ENCODE data around the gene ADK.
A peak's percentile ranks its signal among the peaks of the same experiment; 100 is the strongest.
"Not testable (repeated sequence)": the region's sequence is repeated elsewhere in the genome, so short reads cannot be mapped to it uniquely, and the experiment has no call there.

ADK gene

DNA sequence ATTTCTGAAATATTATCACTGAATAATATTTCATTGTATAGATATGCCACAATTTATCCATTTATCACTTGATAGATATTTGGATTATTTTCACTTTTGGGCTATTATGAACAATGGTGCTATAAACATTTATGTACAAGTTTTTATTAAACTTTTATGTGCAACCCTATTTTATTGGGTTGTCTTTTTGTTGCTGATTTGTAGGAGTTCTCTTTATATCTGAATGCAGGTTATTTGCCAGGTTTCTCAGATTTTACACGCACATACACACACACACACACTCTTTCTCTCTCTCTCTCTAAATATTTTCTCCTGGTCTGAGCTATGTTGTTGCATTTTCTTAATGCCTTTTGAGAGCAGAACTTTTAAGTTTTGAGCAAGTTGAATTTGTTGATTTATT, 36.2 kb downstream of the ADK start:
- DNase-seq: no peak

DNA sequence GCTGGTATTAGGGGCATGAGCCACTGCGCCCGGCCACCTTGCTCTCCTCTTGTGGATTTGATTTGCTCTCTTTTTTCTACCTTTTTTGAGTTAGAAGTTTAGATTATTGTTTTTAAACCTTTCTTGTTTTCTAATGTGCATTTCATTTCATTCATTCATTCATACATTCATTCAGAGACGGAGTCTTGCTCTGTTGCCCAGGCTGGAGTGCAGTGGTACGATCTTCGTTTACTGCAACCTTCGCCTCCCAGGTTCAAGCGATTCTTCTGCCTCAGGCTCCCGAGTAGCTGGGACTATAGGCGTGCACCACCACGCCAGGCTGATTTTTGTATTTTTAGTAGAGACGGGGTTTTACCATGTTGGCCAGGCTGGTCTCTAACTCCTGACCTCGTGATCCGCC, 37.6 kb downstream of the ADK start:
- not testable (repeated sequence) for DNase-seq

DNA sequence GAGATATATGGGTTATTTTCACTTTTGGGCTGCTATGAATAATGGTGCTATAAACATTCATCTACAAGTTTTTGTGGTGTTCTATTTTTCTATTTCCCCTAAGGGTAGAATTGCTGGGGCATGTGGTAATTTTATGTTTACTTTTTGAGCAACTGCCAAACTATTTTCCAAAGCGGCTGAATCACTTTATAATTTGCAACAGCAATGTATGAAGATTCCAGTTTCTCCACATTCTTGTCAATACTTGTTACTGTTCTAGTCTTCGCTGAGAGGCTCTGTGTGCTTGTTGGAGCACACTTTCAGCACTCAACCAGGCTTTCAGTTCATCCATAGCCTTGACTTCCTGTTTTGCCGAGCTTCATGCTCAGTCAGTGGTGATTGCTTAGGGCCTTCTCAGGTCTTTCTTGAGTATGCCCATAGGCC, 39.0 kb downstream of the ADK start:
- no peak for DNase-seq

DNA sequence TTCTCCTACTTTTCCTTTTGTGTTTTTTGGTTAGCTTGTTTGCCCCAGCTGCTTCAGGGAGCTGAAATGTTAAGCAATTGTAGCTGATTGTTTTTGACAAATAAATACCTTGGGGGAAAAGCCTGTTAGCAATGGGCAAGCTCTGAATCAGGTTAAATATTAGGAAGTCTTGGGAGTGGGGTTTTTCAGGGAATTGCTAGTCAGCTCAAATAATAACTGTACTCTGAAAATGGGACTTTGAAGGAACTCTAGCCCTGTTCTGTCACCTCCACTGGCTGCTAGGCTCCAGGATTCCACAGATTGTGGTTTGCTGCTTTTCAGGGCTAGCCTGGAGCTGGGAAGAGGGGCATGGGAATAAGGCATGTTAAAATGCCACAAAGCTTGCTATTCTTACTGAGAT, 39.5 kb downstream of the ADK start:
- no peak for DNase-seq

DNA sequence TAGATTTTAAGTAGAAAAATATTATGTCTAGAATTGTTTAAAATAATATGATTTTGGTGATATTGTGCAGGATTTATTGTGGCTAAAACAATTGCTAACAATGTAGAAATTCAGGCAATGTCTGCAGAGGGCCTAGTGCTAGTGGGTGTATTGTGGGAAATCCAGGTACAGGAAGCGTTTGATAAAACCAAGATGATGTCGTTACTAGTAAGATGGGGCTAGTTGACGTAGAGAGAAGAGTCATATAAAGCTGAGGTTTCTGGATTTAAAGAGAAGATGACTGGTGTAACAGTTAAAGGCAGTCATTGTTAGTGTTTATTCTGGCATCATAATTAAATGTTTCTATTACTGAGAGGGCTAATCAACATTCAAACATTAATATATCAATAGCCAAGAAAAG, 43.5 kb downstream of the ADK start:
- no peak for DNase-seq

DNA sequence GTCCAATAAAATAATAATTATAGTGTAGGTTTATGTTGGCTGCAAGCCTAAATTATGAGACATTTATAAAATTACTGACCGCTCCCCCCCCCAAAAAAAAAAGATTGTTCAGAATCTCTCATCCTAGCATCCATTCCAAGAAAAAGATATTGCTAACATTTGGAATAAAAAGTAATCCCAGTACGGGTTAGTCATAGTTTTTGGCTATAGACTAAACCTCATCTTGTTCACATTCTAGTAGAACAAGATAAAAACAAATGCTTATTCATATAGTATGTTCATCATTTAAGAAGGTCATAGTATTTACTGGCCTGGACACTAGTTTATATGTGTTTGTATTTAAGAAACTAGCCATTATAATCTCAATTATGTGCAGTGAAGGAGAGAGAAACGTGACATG, 44.0 kb downstream of the ADK start:
- no peak for DNase-seq

DNA sequence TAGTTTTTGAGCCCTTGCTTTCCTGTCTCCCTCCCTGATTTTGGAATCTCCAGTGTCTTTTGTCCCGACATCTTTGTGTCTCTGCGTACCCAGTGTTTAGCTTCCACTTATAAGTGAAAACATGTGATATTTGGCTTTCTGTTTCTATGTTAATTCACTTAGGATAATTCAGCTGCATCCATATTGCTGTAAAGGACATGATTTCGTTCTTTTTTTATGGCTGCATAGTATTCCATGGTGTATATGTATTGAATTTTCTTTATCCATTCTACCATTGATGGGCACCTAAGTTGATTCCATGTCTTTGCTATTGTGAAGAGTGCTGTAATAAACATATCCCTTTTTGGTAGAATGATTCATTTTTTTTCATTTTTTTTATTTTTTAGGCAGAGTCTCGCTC, 48.3 kb downstream of the ADK start:
- DNase-seq: no peak

DNA sequence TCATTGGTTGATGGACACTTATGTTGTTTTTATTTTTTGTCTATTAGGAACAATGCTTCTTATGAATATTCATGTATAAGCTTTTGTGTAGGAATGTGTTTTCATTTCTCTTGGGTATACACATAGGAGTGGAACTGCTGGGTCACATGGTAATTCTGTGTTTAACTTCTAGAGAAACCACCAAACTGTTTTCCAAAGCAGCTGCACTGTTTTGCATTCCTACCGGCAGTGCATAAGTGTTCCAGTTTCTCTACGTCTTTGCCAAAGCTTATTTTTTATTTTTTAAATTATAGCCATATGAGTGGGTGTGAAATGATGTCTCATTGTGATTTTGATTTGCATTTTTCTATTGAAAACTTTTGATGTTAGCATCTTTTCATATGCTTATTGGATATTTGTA, 51.3 kb downstream of the ADK start:
- no peak for DNase-seq

DNA sequence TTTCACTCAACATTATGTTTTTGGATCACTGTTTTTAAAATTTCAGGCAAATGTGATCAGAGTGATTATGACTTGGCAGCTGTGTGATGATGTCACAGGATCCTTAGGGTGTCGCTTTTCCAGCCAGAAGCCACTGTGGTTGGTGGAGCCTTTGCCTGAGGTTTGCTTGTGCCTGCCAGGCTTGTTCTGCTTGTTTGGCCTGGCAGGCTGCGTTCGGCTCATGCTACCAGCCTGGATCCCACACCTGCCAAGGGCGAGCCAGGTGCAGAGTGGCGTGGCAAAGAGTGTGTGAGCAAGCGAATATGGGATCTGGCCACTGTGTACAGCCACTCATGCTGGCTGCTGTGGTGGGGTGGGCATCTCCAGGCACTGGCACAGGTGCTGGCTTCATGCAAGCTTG, 55.7 kb downstream of the ADK start:
- DNase-seq: no peak

DNA sequence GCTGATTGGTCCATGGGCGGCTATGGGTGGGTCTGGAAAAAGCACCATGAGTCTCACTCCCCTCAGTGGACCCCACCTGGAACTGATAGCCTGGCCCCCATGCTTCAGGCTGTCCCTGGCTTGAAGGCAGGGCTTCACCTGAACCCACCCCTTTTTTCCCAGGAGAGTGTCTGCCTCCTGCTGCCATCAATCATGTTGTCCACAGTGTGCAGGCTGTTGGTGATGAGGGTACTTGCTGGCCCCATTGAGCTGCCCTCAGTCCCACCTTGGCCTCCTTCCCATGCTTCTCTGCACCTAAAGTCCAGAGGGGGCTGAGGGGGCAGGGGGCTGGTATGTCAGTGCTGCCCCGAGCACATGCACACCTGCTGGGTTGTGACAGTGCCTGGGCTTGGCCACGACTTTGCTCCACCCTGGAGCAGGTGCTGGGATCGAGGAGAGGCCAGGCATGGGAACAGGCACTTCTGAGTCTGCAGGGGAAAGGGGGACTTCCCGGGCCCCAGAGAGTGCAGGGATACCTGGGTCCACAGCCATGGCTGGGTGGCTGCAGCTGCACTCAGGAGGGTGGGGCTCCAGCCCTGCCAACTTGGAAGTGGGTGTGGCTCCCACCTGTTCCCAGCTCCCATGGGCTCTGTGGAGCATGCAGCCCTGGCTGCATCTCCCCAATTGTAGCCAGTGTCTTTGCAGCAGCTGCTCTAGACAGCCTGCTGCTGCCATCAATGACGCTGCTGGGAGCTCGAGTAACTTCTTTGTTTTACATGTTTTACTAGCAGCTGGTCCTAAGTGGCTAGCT, 56.9 kb downstream of the ADK start:
- DNase-seq: peak; percentile 16

DNA sequence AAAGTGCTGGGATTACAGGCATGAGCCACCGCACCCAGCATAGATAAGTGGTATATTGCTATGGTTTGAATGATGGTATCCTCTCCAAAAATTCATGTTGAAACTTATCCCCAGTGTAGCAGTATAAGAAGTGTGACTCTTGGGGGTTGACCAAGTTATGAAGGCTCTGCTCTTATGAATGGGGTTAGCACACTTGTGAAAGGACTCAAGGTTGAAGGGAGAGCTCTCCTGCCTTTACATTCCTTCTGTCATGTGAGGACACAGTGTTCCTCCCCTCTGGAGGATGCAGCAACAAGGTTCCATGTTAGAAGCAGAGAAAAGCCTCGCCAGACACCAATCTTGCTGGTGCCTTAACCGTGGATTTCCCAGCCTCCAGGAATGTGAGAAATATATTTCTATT, 58.0 kb downstream of the ADK start:
- no peak for DNase-seq

DNA sequence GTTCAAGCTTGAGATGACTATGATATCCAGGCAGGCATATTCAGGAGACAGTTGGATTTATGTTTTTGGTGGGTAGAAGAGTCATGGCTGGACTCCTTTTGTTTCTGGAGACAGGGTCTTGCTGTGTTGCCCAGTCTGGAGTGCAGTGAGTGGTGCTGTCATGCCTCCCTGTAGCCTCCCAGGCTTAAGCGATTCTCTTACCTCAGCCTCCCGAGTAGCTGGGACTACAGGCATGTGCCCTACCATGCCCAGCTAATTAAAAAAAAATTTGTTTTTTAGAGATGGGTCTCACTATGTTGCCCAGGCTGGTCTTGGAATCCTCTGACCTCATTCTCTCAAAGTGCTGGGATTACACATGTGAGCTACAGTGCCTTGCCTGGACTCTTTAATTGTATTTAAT, 62.0 kb downstream of the ADK start:
- no peak for DNase-seq

DNA sequence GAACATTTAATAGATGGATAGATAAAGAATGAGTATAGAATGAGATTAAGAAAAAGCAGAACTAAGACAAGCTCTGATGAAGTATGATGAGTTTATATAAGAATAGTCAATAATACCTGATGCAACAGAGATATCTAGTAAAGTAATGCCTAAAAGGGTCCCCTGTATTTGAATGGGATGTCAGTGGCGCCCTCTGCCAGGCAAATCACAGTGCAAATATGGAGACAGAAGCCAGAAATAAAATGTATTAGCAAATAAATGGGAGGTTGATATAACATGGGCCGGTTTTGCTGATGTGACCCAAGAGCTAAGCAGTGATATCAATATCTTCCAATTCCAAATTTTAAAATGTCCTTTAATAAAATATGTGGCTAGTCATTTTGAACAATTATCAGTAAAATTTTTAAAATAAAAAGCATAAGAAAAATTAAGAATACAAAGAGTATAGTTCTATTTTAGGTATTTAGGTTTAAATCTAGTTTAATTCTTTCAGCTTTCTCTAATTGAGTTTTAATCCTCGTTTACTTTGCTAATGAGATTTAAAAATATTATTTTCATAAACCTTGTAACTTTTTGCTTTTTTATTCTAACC, 62.6 kb downstream of the ADK start:
- peak; percentile 18 for DNase-seq

DNA sequence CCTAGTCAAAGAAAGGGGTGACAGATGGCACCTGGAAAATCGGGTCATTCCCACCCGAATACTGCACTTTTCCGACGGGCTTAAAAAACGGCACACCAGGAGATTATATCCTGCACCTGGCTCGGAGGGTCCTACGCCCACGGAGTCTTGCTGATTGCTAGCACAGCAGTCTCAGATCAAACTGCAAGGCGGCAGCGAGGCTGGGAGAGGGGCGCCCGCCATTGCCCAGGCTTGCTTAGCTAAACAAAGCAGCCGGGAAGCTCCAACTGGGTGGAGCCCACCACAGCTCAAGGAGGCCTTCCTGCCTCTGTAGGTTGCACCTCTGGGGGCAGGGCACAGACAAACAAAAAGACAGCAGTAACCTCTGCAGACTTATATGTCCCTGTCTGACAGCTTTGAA, 66.1 kb downstream of the ADK start:
- DNase-seq: not testable (repeated sequence)

DNA sequence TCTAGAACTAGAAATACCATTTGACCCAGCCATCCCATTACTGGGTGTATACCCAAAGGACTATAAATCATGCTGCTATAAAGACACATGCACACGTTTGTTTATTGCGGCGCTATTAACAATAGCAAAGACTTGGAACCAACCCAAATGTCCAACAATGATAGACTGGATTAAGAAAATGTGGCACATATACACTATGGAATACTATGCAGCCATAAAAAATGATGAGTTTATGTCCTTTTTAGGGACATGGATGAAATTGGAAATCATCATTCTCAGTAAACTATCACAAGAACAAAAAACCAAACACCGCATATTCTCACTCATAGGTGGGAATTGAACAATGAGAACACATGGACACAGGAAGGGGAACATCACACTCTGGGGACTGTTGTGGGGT, 71.4 kb downstream of the ADK start:
- DNase-seq: not testable (repeated sequence)

DNA sequence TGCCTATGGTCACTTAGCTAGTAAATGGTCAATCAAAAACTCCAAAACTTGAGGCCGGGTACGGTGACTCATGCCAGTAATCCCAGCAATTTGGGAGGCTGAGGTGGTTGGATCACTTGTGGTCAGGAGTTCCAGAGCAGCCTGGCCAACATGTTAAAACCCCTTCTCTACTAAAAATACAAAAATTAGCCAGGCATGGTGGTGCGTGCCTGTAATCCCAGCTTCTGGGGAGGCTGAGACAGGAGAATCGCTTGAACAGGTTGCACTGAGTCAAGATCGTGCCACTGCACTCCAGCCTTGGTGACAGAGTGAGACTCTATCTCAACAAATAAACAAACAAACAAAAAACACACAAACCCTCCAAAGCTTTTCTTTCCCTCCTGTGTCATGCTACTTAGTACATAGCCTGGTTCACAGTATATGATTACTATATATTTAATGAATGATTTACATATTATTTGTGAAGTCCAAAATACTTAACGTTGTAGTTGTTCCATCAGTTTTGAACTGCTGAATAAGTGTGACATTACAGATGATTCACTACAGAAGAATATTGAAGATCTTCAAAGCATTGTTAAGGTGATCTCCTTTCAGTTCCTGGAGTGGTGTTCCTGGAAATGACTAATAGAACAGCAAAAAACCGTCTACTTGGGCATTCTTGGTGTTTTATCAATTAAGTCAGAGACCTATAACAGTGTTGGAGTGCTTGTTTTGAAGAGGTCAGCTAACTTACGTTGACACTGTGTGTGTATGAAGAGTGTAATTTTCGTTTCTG, 72.9 kb downstream of the ADK start:
- DNase-seq: no peak

DNA sequence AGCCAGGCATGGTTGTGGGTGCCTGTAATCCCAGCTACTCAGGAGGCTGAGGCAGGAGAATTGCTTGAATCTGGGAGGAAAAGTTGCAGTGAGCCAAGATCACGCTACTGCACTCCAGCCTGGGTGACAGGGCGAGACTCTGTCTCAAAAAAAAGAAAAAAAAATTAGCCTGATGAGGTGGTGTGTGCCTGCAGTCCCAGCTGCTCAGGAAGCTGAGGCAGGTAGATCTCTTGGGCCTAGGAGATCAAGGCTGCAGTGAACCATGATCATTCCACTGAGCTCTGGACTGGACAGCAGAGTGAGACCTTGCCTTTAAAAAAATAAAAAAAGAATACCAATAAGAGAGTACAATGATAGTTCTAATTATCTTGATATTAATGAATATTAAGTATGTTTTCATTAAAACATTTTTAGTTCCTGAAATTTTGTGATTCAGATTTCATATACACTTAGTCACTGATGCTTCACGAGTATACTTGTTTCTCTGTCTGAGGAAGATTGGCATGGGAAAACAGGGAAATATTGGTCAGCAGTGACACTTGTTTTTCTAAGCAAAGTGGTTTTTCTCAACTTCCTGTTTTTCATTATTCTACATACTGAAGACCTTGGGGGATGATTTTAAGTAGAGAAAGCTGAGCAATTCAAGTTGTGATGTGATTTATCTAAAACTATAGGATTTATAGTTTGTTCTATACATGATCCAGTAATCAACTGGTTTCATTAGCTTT, 76.8 kb downstream of the ADK start:
- no peak for DNase-seq

DNA sequence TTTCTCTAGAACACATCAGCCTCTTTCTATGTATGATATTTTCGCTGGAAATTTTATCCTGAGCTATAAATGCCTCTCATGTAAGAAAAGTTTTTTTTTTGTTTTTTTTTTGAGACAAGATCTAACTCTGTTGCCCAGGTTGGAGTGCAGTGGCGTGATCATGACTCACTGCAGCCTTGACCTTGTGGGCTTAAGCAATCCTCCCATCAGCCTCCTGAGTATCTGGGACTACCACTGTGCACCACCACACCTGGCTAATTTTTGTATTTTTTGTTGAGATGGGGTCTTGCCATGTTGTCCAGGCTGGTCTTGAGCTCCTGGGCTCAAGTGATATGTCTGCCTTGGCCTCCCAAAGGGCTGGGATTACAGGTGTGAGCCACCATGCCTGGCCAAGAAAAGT, 80.4 kb downstream of the ADK start:
- DNase-seq: no peak

DNA sequence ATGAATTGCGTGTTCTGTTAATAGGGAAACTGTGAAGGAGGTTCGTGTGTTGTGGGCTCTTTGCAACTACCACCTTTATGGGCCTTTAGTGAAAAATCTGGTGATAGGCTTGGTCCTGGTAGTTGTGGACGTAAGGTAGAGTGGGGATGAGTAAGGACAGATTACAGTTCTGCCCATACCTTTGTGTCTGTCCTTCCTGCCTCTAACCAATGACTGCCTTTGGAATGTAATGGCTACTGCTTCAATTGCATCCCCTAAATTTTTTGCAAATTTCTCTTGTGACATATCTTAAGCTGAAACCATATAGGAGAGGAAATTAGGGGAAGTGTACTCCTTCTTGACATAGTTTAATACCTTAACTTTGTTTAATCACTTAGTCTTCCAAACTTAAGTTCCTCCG, 82.3 kb downstream of the ADK start:
- no peak for DNase-seq

DNA sequence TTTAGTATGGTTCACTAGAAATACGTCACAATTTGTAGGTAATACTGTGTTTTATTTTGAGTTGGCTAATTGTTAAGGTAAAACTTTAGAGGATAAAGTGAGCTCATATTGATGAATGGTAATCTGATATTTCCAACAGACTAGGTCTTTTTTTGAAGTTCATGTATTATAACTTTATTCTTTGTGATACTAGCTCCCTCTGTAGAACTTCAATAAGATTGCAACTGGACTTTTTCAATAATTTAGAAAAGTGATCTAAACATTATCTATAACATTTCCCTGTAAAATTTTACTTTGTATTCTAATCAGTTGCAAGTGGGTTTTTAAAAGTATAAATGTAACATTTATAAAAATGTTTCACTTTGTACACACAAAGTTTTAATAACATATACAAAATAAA, 83.5 kb downstream of the ADK start:
- DNase-seq: no peak

DNA sequence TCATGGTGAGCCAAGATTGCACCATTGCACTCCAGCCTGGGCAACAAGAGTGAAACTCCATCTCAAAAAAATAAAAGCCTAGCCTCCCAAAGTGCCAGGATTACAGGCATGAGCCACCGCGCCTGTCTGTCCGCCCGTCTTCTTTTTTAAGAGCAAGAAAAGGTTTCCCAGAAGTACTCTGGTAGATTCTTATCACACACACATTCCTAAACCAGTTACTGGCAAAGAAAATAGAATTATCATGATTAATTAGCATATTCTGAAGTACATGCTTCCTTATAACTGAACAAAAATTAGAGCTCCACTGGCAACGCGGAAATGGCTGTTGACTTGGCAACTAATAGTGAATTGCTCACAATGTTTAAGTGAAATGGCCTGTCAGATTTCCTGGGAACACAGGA, 87.0 kb downstream of the ADK start:
- DNase-seq: no peak

DNA sequence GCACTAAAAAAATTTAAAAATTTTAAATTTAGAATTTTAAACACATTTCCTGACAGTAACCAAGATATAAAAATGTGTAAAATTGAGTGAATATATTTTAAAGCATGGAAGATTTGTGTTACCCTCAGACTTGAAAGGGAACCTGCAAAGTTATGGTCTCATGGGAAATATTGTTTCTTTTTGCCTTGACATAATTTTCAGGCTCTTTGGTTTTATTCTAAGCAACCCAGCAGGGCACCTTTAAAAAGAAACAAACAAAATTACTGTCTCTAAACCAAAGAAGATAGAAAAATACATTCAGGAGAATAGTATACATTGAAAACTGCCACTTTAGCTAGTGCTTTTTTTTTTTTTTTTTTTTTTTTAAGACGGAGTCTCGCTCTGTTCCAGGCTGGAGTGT, 87.5 kb downstream of the ADK start:
- no peak for DNase-seq

DNA sequence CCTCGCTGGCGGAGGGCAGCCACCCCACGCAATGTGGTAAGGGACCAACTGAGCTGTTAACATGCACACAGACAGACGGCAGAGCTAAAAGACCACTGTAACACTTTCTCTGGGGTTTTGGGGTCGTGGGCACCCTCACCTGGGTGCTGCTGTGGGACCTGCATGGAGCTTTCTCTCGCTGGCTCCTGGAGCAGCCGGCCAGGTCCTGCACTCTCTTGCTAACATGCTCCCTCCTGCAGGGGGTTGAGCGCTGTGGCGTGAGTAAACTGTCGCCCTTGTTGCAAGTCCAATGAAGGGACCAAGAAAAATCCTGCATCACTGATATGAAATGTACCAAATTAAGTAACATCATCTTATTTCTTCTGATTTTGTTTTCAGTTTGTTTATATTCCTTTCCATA, 92.0 kb downstream of the ADK start:
- DNase-seq: no peak

Data from NCI-H1694 treated with DMSO at 0.1 percent for 48 hours (cell line).